Bronchial epithelial cell (primary cell): ENCODE results near the gene RPL31. TPM values are rescaled to one million over a fixed set of nuclear protein-coding genes. Genes with fewer than 3 reads are reported as not detected.

ENCODE experiments used
- DNase-seq: peaks from one replicate; pipeline ENCODE4 v3.0.0-alpha.2; 2010; ENCODE audit warnings: low read depth
- FAIRE-seq: peaks from 2 replicates; lab custom pipeline; 2011; peaks lifted over from hg19 to GRCh38; lab: Jason Lieb, UNC
- H3K27me3 ChIP-seq: 2 replicates; pipeline ENCODE4 v1.5.1; 2011; ENCODE audit warnings: low read length; ENCODE audit not compliant: control insufficient read depth, insufficient read depth
- H3K36me3 ChIP-seq: 2 replicates; pipeline ENCODE4 v1.5.1; 2011; ENCODE audit warnings: low read length; ENCODE audit not compliant: control insufficient read depth, insufficient read depth
- H3K4me3 ChIP-seq: 2 replicates; pipeline ENCODE4 v1.5.1; 2011; ENCODE audit warnings: mild to moderate bottlenecking, low read depth, low read length, control low read depth
- CTCF ChIP-seq: IDR thresholded peaks from 2 replicates; pipeline ENCODE4 v1.5.1; 2011; ENCODE audit warnings: mild to moderate bottlenecking, moderate library complexity, low read length, control low read depth, inconsistent platforms; ENCODE audit not compliant: insufficient read depth, severe bottlenecking
- total RNA-seq: library from RNA; depleted of rRNA; stranded (reverse); fragments of >200 nt; gene quantifications from 2 replicates; pipeline ENCODE4 v1.2.1, GENCODE V29; 2014

The RPL31 gene
- total RNA-seq, 1 donor from 2014 or later, result 2,143 TPM

GRCh38 chr2:100968146-100969145, 33.6 kb upstream of the RPL31 start:
- no peak for DNase-seq
- Histone ChIP-seq H3K27me3 (no peaks in the 10 kb centered on the region), H3K36me3 (peaks cover 17% of the 10 kb centered on the region), H3K4me3 (no peak overlapping the region)
- no peak for TF ChIP-seq CTCF
- FAIRE-seq, result no peak

- no peak for TF ChIP-seq CTCF
- DNase-seq, result no peak
- H3K27me3 ChIP-seq, result no peaks in the 10 kb centered on the region
- H3K4me3 ChIP-seq, result no peak overlapping the region
- peaks cover 17% of the 10 kb centered on the region for H3K36me3 ChIP-seq
- no peak for FAIRE-seq
Observed at GRCh38 chr2:100969998-100970397, 32.1 kb upstream of the RPL31 start.

- Histone ChIP-seq H3K27me3 (no peaks in the 10 kb centered on the region), H3K36me3 (peaks cover 22% of the 10 kb centered on the region), H3K4me3 (no peak overlapping the region)
- FAIRE-seq (no peak), DNase-seq (no peak)
- no peak for TF ChIP-seq CTCF
Observed at GRCh38 chr2:100971221-100971620, 30.9 kb upstream of the RPL31 start.

- DNase-seq, result no peak
- no peak overlapping the region for H3K4me3 ChIP-seq
- no peak for TF ChIP-seq CTCF
- peak; percentile 36 for FAIRE-seq
- H3K36me3 ChIP-seq, result peaks cover 28% of the 10 kb centered on the region
- H3K27me3 ChIP-seq, result no peaks in the 10 kb centered on the region
Observed at GRCh38 chr2:100972452-100972851, 29.6 kb upstream of the RPL31 start.

- Histone ChIP-seq H3K27me3 (no peaks in the 10 kb centered on the region), H3K4me3 (no peak overlapping the region), H3K36me3 (peaks cover 22% of the 10 kb centered on the region)
- DNase-seq (no peak), FAIRE-seq (no peak)
- TF ChIP-seq CTCF, result no peak
Observed at GRCh38 chr2:100974712-100975520, 27.2 kb upstream of the RPL31 start.
